ENCODE data around the gene CES1. TPM values are rescaled to one million over a fixed set of nuclear protein-coding genes. Genes with fewer than 3 reads are reported as not detected.

Gene CES1
- total and polyA plus RNA-seq, 2 of the 8 experiments (the other 6 are each of a cell fraction or from before 2014, with no cell fraction given): 0.91 to 1.2 TPM

GRCh38 chr16:55760310-55761001 is 72.4 kb downstream of the CES1 start (continued):
- TF ChIP-seq, protein P1, sequence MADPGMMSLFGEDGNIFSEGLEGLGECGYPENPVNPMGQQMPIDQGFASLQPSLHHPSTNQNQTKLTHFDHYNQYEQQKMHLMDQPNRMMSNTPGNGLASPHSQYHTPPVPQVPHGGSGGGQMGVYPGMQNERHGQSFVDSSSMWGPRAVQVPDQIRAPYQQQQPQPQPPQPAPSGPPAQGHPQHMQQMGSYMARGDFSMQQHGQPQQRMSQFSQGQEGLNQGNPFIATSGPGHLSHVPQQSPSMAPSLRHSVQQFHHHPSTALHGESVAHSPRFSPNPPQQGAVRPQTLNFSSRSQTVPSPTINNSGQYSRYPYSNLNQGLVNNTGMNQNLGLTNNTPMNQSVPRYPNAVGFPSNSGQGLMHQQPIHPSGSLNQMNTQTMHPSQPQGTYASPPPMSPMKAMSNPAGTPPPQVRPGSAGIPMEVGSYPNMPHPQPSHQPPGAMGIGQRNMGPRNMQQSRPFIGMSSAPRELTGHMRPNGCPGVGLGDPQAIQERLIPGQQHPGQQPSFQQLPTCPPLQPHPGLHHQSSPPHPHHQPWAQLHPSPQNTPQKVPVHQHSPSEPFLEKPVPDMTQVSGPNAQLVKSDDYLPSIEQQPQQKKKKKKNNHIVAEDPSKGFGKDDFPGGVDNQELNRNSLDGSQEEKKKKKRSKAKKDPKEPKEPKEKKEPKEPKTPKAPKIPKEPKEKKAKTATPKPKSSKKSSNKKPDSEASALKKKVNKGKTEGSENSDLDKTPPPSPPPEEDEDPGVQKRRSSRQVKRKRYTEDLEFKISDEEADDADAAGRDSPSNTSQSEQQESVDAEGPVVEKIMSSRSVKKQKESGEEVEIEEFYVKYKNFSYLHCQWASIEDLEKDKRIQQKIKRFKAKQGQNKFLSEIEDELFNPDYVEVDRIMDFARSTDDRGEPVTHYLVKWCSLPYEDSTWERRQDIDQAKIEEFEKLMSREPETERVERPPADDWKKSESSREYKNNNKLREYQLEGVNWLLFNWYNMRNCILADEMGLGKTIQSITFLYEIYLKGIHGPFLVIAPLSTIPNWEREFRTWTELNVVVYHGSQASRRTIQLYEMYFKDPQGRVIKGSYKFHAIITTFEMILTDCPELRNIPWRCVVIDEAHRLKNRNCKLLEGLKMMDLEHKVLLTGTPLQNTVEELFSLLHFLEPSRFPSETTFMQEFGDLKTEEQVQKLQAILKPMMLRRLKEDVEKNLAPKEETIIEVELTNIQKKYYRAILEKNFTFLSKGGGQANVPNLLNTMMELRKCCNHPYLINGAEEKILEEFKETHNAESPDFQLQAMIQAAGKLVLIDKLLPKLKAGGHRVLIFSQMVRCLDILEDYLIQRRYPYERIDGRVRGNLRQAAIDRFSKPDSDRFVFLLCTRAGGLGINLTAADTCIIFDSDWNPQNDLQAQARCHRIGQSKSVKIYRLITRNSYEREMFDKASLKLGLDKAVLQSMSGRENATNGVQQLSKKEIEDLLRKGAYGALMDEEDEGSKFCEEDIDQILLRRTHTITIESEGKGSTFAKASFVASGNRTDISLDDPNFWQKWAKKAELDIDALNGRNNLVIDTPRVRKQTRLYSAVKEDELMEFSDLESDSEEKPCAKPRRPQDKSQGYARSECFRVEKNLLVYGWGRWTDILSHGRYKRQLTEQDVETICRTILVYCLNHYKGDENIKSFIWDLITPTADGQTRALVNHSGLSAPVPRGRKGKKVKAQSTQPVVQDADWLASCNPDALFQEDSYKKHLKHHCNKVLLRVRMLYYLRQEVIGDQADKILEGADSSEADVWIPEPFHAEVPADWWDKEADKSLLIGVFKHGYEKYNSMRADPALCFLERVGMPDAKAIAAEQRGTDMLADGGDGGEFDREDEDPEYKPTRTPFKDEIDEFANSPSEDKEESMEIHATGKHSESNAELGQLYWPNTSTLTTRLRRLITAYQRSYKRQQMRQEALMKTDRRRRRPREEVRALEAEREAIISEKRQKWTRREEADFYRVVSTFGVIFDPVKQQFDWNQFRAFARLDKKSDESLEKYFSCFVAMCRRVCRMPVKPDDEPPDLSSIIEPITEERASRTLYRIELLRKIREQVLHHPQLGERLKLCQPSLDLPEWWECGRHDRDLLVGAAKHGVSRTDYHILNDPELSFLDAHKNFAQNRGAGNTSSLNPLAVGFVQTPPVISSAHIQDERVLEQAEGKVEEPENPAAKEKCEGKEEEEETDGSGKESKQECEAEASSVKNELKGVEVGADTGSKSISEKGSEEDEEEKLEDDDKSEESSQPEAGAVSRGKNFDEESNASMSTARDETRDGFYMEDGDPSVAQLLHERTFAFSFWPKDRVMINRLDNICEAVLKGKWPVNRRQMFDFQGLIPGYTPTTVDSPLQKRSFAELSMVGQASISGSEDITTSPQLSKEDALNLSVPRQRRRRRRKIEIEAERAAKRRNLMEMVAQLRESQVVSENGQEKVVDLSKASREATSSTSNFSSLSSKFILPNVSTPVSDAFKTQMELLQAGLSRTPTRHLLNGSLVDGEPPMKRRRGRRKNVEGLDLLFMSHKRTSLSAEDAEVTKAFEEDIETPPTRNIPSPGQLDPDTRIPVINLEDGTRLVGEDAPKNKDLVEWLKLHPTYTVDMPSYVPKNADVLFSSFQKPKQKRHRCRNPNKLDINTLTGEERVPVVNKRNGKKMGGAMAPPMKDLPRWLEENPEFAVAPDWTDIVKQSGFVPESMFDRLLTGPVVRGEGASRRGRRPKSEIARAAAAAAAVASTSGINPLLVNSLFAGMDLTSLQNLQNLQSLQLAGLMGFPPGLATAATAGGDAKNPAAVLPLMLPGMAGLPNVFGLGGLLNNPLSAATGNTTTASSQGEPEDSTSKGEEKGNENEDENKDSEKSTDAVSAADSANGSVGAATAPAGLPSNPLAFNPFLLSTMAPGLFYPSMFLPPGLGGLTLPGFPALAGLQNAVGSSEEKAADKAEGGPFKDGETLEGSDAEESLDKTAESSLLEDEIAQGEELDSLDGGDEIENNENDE (IDR thresholded peaks at IDR 0.05; ENCODE audit: insufficient replicate concordance, low read length): no peak

Data from H1 (cell line).